OCI-LY7 (cell line): ENCODE results near the gene CFAP52. TPM values are rescaled to one million over a fixed set of nuclear protein-coding genes. Genes with fewer than 3 reads are reported as not detected.
"Not testable (repeated sequence)": the region's sequence is repeated elsewhere in the genome, so short reads cannot be mapped to it uniquely, and the experiment has no call there.

Experiments used
- BruUV-seq: library from RNA; stranded (reverse); fragments of 400-500 nt; replicated peaks from 2 replicates; lab custom pipeline; 2021; lab: Mats Ljungman, UMichigan
- CTCF ChIA-PET: fragments of 300-600 bp; sonication (Branson Sonifier 250); formaldehyde crosslinking; loops from one replicate; lab custom pipeline; 2022; ENCODE audit warnings: antibody characterized with exemption; ENCODE audit not compliant: unreplicated experiment; lab: Charles Lee
- POLR2A ChIA-PET: fragments of 300-600 bp; sonication (Branson Sonifier 250); formaldehyde crosslinking; loops from one replicate; lab custom pipeline; 2022; ENCODE audit warnings: antibody characterized with exemption; lab: Charles Lee
- DNase-seq: peaks from one replicate; pipeline ENCODE4 v3.0.0-alpha.2; 2015; ENCODE audit warnings: low spot score
- H2AFZ ChIP-seq: fragments of 200-600 bp; sonication (generic), shearing (Covaris generic); 2 replicates; pipeline ENCODE4 v1.6.1; 2014; ENCODE audit warnings: mild to moderate bottlenecking, antibody characterized with exemption, low read length, moderate library complexity
- H3K27ac ChIP-seq: fragments of 200-600 bp; sonication (generic); 2 replicates; pipeline ENCODE4 v1.5.1; 2014; ENCODE audit warnings: mixed run types, low read depth, mild to moderate bottlenecking, moderate library complexity, low read length, inconsistent platforms; ENCODE audit not compliant: poor library complexity, severe bottlenecking
- H3K36me3 ChIP-seq: fragments of 200-600 bp; sonication (generic); 2 replicates; pipeline ENCODE4 v1.6.1; 2014; ENCODE audit warnings: mild to moderate bottlenecking, antibody characterized with exemption, low read length, moderate library complexity, mixed read lengths; ENCODE audit not compliant: insufficient read depth
- H3K4me1 ChIP-seq: fragments of 200-600 bp; sonication (generic); 2 replicates; pipeline ENCODE4 v1.5.1; 2014; ENCODE audit warnings: mild to moderate bottlenecking, low read length; ENCODE audit not compliant: insufficient read depth, poor library complexity, severe bottlenecking
- H3K4me2 ChIP-seq: fragments of 200-600 bp; sonication (generic); 2 replicates; pipeline ENCODE4 v1.6.1; 2014; ENCODE audit warnings: mild to moderate bottlenecking, low read length
- H3K4me3 ChIP-seq: fragments of 200-600 bp; sonication (generic); 2 replicates; pipeline ENCODE4 v1.5.1; 2014; ENCODE audit warnings: mild to moderate bottlenecking, low read depth, low read length; ENCODE audit not compliant: poor library complexity, severe bottlenecking
- H3K79me2 ChIP-seq: fragments of 200-600 bp; sonication (generic); 2 replicates; pipeline ENCODE4 v1.6.1; 2016; ENCODE audit warnings: low read depth, mild to moderate bottlenecking, low read length, moderate library complexity, mixed read lengths; ENCODE audit not compliant: insufficient read depth
- H3K9me2 ChIP-seq: fragments of 200-600 bp; sonication (generic); 2 replicates; pipeline ENCODE4 v1.6.1; 2016; ENCODE audit warnings: mild to moderate bottlenecking, low read length, mixed read lengths; ENCODE audit not compliant: insufficient read depth
- H3K9me3 ChIP-seq: fragments of 200-600 bp; sonication (generic); 2 replicates; pipeline ENCODE4 v1.6.1; 2014; ENCODE audit warnings: mild to moderate bottlenecking, mixed run types, low read length, mixed read lengths
- H4K20me1 ChIP-seq: fragments of 200-600 bp; sonication (generic); 2 replicates; pipeline ENCODE4 v1.6.1; 2014; ENCODE audit warnings: mild to moderate bottlenecking, antibody characterized with exemption, low read length, moderate library complexity, mixed read lengths; ENCODE audit not compliant: insufficient read depth
- CTCF ChIP-seq: fragments of 200-600 bp; sonication (generic); conservative IDR thresholded peaks from 2 replicates; pipeline ENCODE4 v1.5.1; 2014; ENCODE audit warnings: mild to moderate bottlenecking, antibody characterized with exemption, low read length, moderate library complexity, mixed read lengths
- EZH2phosphoT487 ChIP-seq: fragments of 200-600 bp; sonication (generic); IDR thresholded peaks from 2 replicates; pipeline ENCODE4 v1.6.1; 2018; ENCODE audit warnings: low read depth, borderline replicate concordance, mild to moderate bottlenecking, mixed run types, antibody characterized with exemption, low read length, moderate library complexity, mixed read lengths
- intact Hi-C: fragments of 100-400 bp; cut with micrococcal nuclease; formaldehyde crosslinking; loops from one replicate; pipeline ENCODE4 v1.10.0; 2022; ENCODE audit not compliant: unreplicated experiment
- total RNA-seq, 2 experiments: library from RNA; depleted of rRNA in 1 of 2; stranded (reverse); fragments of >200 nt in 1 of 2; shearing (Covaris generic) in 1 of 2; gene quantifications; 2 replicates each; pipeline ENCODE4 v1.2.3, GENCODE V29; 2014 to 2022

Gene CFAP52
- total RNA-seq, 2 experiments from 2014 or later = not detected

DNA sequence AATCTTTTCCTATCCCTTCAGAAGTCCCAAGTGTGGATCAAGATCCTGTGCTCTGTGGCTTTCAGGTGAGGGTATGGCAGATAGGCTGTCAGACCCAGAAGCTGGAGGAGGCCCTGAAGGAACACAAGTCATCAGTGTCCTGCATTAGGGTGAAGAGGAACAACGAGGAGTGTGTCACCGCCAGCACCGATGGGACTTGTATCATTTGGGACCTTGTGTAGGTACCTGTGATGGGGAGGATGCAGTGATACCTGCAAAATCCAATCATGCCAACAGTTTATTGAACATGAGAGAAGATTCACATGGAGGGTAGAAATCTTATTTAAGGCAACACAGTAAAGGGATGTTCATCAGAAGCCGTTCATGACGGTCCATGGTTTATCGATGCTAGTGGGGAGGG lies 58.9 kb downstream of the CFAP52 start:
- H3K27ac ChIP-seq = no peak overlapping the region
- no peaks in the 10 kb centered on the region for H3K79me2 ChIP-seq
- ChIA-PET POLR2A (interaction anchor here (0.6 kb wide), 1 partner anchor 9 kb away, joined by 5 read pairs; no protein-coding TSS in a partner anchor), CTCF (no interaction called here)
- no peaks in the 10 kb centered on the region for H3K4me1 ChIP-seq
- no peaks in the 10 kb centered on the region for H3K9me2 ChIP-seq
- H2AFZ ChIP-seq = no peak overlapping the region
- H3K4me3 ChIP-seq = no peak overlapping the region
- intact Hi-C loops = no loop called here
- no peaks in the 10 kb centered on the region for H3K36me3 ChIP-seq
- DNase-seq = no peak
- no TSS peak for BruUV-seq
- TF ChIP-seq EZH2phosphoT487 (no peak), CTCF (no peak)
- no peaks in the 10 kb centered on the region for H3K9me3 ChIP-seq
- H4K20me1 ChIP-seq = no peaks in the 10 kb centered on the region
- no peak overlapping the region for H3K4me2 ChIP-seq

DNA sequence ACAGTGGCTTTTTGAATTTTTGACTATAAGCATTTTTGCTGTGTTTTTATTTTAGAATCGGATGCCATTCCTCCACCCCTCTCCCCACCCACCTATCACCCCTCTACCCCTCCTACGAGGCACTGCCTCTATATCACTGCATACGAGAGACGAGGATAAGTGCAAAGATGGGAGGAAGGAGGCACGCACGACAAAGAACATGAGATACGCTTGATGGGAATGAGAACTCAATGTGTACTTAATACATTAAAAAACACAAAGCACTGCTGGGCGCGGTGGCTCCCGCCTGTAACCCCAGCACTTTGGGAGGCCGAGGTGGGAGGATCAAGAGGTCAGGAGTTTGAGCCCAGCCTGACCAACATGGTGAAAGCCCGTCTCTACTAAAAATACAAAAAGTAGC lies 60.1 kb downstream of the CFAP52 start:
- intact Hi-C loops = no loop called here
- no peaks in the 10 kb centered on the region for H3K9me3 ChIP-seq
- POLR2A ChIA-PET = interaction anchor here (0.7 kb wide), 1 partner anchor 1213 kb away, joined by 3 read pairs; no protein-coding TSS in a partner anchor
- no TSS peak for BruUV-seq
- H3K4me3 ChIP-seq = no peak overlapping the region
- no peak overlapping the region for H2AFZ ChIP-seq
- TF ChIP-seq CTCF = no peak
- no peak for TF ChIP-seq EZH2phosphoT487
- H3K79me2 ChIP-seq = no peaks in the 10 kb centered on the region
- H4K20me1 ChIP-seq = no peaks in the 10 kb centered on the region
- no peaks in the 10 kb centered on the region for H3K9me2 ChIP-seq
- H3K27ac ChIP-seq = no peak overlapping the region
- CTCF ChIA-PET = no interaction called here
- no peak for DNase-seq
- no peaks in the 10 kb centered on the region for H3K4me1 ChIP-seq
- H3K36me3 ChIP-seq = no peaks in the 10 kb centered on the region
- no peak overlapping the region for H3K4me2 ChIP-seq

- H3K36me3 ChIP-seq, H3K79me2 ChIP-seq, DNase-seq, H3K4me2 ChIP-seq, CTCF ChIA-PET, BruUV-seq, H3K9me2 ChIP-seq, H4K20me1 ChIP-seq, H3K27ac ChIP-seq, H2AFZ ChIP-seq, intact Hi-C loops, H3K9me3 ChIP-seq, H3K4me3 ChIP-seq: not testable (repeated sequence)
- POLR2A ChIA-PET = interaction anchor here (0.7 kb wide), 1 partner anchor 297 kb away, joined by 3 read pairs; no protein-coding TSS in a partner anchor
- H3K4me1 ChIP-seq = peaks cover 11% of the 10 kb centered on the region
Observed at GRCh38 chr17:9640388-9640787, 63.9 kb downstream of the CFAP52 start.
